H1 (cell line): ENCODE results near the gene TCF25. TPM values are rescaled to one million over a fixed set of nuclear protein-coding genes. Genes with fewer than 3 reads are reported as not detected.
A peak's percentile ranks its signal among the peaks of the same experiment; 100 is the strongest.

Source experiments
- CTCF ChIP-seq, 3 experiments: IDR thresholded peaks; 1 replicate in 2 of 3; 2 replicates in 1 of 3; pipeline versions ENCODE4 v1.5.1 to v1.6.1; 2011; ENCODE audit warnings: low read length in 3 of 3, mild to moderate bottlenecking in 3 of 3, inconsistent platforms in 2 of 3, low read depth in 1 of 3, moderate library complexity in 1 of 3; ENCODE audit not compliant: insufficient read depth in 1 of 3; ENCODE audit errors: control extremely low read depth in 1 of 3
- KDM1A ChIP-seq: fragments of 200-600, 300-600 bp; sonication (generic); IDR thresholded peaks from 2 replicates; pipeline ENCODE4 v1.7.1; 2016; ENCODE audit warnings: mild to moderate bottlenecking, low read length, borderline replicate concordance
- KDM4A ChIP-seq: IDR thresholded peaks from one replicate; pipeline ENCODE4 v1.7.1; 2012; ENCODE audit warnings: low read depth, mild to moderate bottlenecking, moderate library complexity, low read length, inconsistent platforms; ENCODE audit not compliant: severe bottlenecking
- SIX5 ChIP-seq: IDR thresholded peaks from 2 replicates; pipeline ENCODE4 v1.6.1; 2011; ENCODE audit warnings: mild to moderate bottlenecking, low read depth, low read length
- polyA plus RNA-seq, 7 experiments: library from polyadenylated mRNA; depleted of rRNA in 3 of 7; stranded (reverse) in 5 of 7; unstranded in 2 of 7; fragments of >200 nt in 5 of 7; fragments of 200-250 nt in 2 of 7; gene quantifications; 1 replicate in 5 of 7; 2 replicates in 1 of 7; 4 replicates in 1 of 7; pipeline versions ENCODE4 v1.2.1 to v1.2.3, GENCODE V29; 2011 to 2013; ENCODE audit warnings: missing spikeins in 2 of 7, mixed read lengths in 2 of 7
- total RNA-seq: library from RNA; stranded (reverse); fragmentation: NEBNext Ultra II Directional; extraction: Animal tissue kit (Norgen Biotek cat#: 25700); gene quantifications from 2 replicates; pipeline ENCODE4 v1.2.1, GENCODE V29; 2021
- TF ChIP-seq, protein P1 (sequence below): fragments of 300-600 bp; sonication (generic); IDR thresholded peaks from 2 replicates; pipeline ENCODE4 v1.7.1; 2012; ENCODE audit warnings: low read length, moderate library complexity, mild to moderate bottlenecking, inconsistent platforms; ENCODE audit not compliant: insufficient replicate concordance

The TCF25 gene
- total and polyA plus RNA-seq, 2 of the 8 experiments (the other 6 are each of a cell fraction or from before 2014, with no cell fraction given): 78.1 to 102 TPM

DNA sequence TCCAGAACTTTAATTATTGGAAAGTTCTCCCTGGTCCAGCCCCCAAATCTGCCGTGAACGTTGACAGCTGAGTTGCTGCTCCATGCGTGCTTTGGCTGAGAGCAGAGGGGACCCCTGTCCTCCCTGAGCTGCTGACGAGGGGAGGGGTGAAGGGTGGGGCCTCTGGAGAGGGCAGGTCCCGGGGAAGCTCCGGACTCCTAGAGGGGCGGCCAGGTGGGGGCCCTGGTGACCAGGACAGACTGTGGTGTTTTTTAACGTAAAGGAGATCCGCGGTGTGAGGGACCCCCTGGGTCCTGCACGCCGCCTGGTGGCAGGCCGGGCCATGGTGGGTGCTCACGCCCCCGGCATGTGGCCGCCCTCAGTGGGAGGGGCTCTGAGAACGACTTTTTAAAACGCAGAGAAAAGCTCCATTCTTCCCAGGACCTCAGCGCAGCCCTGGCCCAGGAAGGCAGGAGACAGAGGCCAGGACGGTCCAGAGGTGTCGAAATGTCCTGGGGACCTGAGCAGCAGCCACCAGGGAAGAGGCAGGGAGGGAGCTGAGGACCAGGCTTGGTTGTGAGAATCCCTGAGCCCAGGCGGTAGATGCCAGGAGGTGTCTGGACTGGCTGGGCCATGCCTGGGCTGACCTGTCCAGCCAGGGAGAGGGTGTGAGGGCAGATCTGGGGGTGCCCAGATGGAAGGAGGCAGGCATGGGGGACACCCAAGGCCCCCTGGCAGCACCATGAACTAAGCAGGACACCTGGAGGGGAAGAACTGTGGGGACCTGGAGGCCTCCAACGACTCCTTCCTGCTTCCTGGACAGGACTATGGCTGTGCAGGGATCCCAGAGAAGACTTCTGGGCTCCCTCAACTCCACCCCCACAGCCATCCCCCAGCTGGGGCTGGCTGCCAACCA, 45.3 kb downstream of the TCF25 start, which contains the start of gene MC1R (continued):
- TF ChIP-seq, protein P1, sequence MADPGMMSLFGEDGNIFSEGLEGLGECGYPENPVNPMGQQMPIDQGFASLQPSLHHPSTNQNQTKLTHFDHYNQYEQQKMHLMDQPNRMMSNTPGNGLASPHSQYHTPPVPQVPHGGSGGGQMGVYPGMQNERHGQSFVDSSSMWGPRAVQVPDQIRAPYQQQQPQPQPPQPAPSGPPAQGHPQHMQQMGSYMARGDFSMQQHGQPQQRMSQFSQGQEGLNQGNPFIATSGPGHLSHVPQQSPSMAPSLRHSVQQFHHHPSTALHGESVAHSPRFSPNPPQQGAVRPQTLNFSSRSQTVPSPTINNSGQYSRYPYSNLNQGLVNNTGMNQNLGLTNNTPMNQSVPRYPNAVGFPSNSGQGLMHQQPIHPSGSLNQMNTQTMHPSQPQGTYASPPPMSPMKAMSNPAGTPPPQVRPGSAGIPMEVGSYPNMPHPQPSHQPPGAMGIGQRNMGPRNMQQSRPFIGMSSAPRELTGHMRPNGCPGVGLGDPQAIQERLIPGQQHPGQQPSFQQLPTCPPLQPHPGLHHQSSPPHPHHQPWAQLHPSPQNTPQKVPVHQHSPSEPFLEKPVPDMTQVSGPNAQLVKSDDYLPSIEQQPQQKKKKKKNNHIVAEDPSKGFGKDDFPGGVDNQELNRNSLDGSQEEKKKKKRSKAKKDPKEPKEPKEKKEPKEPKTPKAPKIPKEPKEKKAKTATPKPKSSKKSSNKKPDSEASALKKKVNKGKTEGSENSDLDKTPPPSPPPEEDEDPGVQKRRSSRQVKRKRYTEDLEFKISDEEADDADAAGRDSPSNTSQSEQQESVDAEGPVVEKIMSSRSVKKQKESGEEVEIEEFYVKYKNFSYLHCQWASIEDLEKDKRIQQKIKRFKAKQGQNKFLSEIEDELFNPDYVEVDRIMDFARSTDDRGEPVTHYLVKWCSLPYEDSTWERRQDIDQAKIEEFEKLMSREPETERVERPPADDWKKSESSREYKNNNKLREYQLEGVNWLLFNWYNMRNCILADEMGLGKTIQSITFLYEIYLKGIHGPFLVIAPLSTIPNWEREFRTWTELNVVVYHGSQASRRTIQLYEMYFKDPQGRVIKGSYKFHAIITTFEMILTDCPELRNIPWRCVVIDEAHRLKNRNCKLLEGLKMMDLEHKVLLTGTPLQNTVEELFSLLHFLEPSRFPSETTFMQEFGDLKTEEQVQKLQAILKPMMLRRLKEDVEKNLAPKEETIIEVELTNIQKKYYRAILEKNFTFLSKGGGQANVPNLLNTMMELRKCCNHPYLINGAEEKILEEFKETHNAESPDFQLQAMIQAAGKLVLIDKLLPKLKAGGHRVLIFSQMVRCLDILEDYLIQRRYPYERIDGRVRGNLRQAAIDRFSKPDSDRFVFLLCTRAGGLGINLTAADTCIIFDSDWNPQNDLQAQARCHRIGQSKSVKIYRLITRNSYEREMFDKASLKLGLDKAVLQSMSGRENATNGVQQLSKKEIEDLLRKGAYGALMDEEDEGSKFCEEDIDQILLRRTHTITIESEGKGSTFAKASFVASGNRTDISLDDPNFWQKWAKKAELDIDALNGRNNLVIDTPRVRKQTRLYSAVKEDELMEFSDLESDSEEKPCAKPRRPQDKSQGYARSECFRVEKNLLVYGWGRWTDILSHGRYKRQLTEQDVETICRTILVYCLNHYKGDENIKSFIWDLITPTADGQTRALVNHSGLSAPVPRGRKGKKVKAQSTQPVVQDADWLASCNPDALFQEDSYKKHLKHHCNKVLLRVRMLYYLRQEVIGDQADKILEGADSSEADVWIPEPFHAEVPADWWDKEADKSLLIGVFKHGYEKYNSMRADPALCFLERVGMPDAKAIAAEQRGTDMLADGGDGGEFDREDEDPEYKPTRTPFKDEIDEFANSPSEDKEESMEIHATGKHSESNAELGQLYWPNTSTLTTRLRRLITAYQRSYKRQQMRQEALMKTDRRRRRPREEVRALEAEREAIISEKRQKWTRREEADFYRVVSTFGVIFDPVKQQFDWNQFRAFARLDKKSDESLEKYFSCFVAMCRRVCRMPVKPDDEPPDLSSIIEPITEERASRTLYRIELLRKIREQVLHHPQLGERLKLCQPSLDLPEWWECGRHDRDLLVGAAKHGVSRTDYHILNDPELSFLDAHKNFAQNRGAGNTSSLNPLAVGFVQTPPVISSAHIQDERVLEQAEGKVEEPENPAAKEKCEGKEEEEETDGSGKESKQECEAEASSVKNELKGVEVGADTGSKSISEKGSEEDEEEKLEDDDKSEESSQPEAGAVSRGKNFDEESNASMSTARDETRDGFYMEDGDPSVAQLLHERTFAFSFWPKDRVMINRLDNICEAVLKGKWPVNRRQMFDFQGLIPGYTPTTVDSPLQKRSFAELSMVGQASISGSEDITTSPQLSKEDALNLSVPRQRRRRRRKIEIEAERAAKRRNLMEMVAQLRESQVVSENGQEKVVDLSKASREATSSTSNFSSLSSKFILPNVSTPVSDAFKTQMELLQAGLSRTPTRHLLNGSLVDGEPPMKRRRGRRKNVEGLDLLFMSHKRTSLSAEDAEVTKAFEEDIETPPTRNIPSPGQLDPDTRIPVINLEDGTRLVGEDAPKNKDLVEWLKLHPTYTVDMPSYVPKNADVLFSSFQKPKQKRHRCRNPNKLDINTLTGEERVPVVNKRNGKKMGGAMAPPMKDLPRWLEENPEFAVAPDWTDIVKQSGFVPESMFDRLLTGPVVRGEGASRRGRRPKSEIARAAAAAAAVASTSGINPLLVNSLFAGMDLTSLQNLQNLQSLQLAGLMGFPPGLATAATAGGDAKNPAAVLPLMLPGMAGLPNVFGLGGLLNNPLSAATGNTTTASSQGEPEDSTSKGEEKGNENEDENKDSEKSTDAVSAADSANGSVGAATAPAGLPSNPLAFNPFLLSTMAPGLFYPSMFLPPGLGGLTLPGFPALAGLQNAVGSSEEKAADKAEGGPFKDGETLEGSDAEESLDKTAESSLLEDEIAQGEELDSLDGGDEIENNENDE: no peak
- TF ChIP-seq KDM4A (peak; percentile 44), SIX5 (no peak), KDM1A (no peak), CTCF (IDR thresholded peaks at IDR 0.05; ENCODE audit: control extremely low read depth in 1 of 3, insufficient read depth in 1 of 3, low read depth in 1 of 3, low read length in 3 of 3) (peak; percentile 27 to 51 (median 29); a peak in 3 of 4 replicates)
